K562 (cell line): ENCODE results near the gene FRYL. TPM values are rescaled to one million over a fixed set of nuclear protein-coding genes. Genes with fewer than 3 reads are reported as not detected.
A peak's percentile ranks its signal among the peaks of the same experiment; 100 is the strongest.
"Not testable (repeated sequence)": the region's sequence is repeated elsewhere in the genome, so short reads cannot be mapped to it uniquely, and the experiment has no call there.

Source experiments
- ATAC-seq: fragments of 200-7000 bp; cut with Tn5 transposase; 3 replicates; pipeline ENCODE4 v1.9.1; 2020; ENCODE audit warnings: moderate library complexity
- BruUV-seq: library from RNA; stranded (reverse); fragments of 400-500 nt; replicated peaks from 2 replicates; lab custom pipeline; 2021; lab: Mats Ljungman, UMichigan
- CTCF ChIA-PET: fragments of 300-600 bp; formaldehyde crosslinking; extraction: SDS; loops from one replicate; lab custom pipeline; 2021; ENCODE audit warnings: low intra/inter-chr PET ratio; lab: Yijun Ruan, JAX
- POLR2A ChIA-PET: fragments of 300-600, 350-650 bp; sonication (Branson Sonifier 250); formaldehyde crosslinking; extraction: SDS; loops from one replicate; lab custom pipeline; 2021; ENCODE audit warnings: antibody characterized with exemption, inconsistent platforms; lab: Yijun Ruan, JAX
- DNase-seq, 4 experiments: peaks; one replicate each; pipeline versions ENCODE4 v3.0.0 to v3.0.0-alpha.2; 2011 to 2018; ENCODE audit warnings: low spot score in 3 of 4, mixed read lengths in 3 of 4; ENCODE audit errors: extremely low read depth in 1 of 4
- FAIRE-seq: peaks from 2 replicates; lab custom pipeline; 2011; peaks lifted over from hg19 to GRCh38; lab: Jason Lieb, UNC
- H2AFZ ChIP-seq: 2 replicates; pipeline ENCODE4 v1.6.0; 2011; ENCODE audit warnings: low read depth, low read length, control low read depth, inconsistent platforms
- H3K27ac ChIP-seq: fragments of 200-600 bp; 3 replicates; pipeline ENCODE4 v1.8.0; 2011; ENCODE audit warnings: low read depth, mild to moderate bottlenecking, control low read depth, inconsistent platforms, low read length, moderate library complexity, mixed read lengths; ENCODE audit errors: extremely low read depth
- H3K27me3 ChIP-seq, 2 experiments: fragments of 300-600 bp in 1 of 2; 2 replicates in 1 of 2; 3 replicates in 1 of 2; pipeline versions ENCODE4 v1.6.0 to v1.8.0; 2011; ENCODE audit warnings: inconsistent platforms in 2 of 2, low read length in 2 of 2, mild to moderate bottlenecking in 1 of 2, mixed read lengths in 1 of 2, moderate library complexity in 1 of 2; ENCODE audit not compliant: control insufficient read depth in 2 of 2, insufficient read depth in 2 of 2
- H3K36me3 ChIP-seq: fragments of 300-600 bp; 3 replicates; pipeline ENCODE4 v1.8.0; 2011; ENCODE audit warnings: mild to moderate bottlenecking, low read length, inconsistent platforms; ENCODE audit not compliant: control insufficient read depth, insufficient read depth
- H3K4me1 ChIP-seq, 2 experiments: fragments of 200-600 bp in 1 of 2; replicated peaks in 1 of 2; 2 replicates in 1 of 2; 3 replicates in 1 of 2; pipeline versions ENCODE4 v1.5.1 to v1.8.0; 2011; ENCODE audit warnings: inconsistent platforms in 2 of 2, low read length in 2 of 2, mild to moderate bottlenecking in 1 of 2, mixed read lengths in 1 of 2, moderate library complexity in 1 of 2; ENCODE audit not compliant: control insufficient read depth in 2 of 2, insufficient read depth in 2 of 2
- H3K4me2 ChIP-seq: 2 replicates; pipeline ENCODE4 v1.6.1; 2011; ENCODE audit warnings: low read length, control low read depth, inconsistent platforms, mixed read lengths; ENCODE audit not compliant: insufficient read depth
- H3K4me3 ChIP-seq: fragments of 200-600 bp; sonication (generic), shearing (Covaris generic); 2 replicates; pipeline ENCODE4 v1.5.1; 2016; ENCODE audit warnings: control low read depth, inconsistent platforms
- H3K79me2 ChIP-seq: fragments of 200-600 bp; 3 replicates; pipeline ENCODE4 v1.8.0; 2011; ENCODE audit warnings: low read length, inconsistent platforms; ENCODE audit not compliant: control insufficient read depth, insufficient read depth
- H3K9ac ChIP-seq, 2 experiments: 2 replicates each; pipeline versions ENCODE4 v1.6.0 to v1.6.1; 2011; ENCODE audit warnings: low read depth in 2 of 2, low read length in 2 of 2, control low read depth in 1 of 2, inconsistent platforms in 1 of 2, mild to moderate bottlenecking in 1 of 2, mixed read lengths in 1 of 2; ENCODE audit not compliant: insufficient read depth in 1 of 2
- H3K9me1 ChIP-seq: one replicate; pipeline ENCODE4 v1.6.0; 2011; ENCODE audit warnings: inconsistent platforms, mild to moderate bottlenecking, low read length, moderate library complexity; ENCODE audit not compliant: control insufficient read depth, insufficient read depth
- H3K9me3 ChIP-seq: replicated peaks from 2 replicates; pipeline ENCODE4 v1.5.1; 2011; ENCODE audit warnings: low read depth, low read length, inconsistent platforms; ENCODE audit not compliant: control insufficient read depth, insufficient read depth
- H4K20me1 ChIP-seq: replicated peaks from 2 replicates; pipeline ENCODE4 v1.6.1; 2011; ENCODE audit warnings: low read length, inconsistent platforms, mixed read lengths; ENCODE audit not compliant: control insufficient read depth, insufficient read depth
- NR2C1 ChIP-seq, 2 experiments: fragments of 450-650 bp; IDR thresholded peaks; 2 replicates each; pipeline ENCODE4 v1.6.1; 2017; ENCODE audit warnings: mild to moderate bottlenecking in 2 of 2, antibody characterized with exemption in 1 of 2, inconsistent platforms in 1 of 2, missing compliant biosample characterization in 1 of 2, missing genetic modification characterization in 1 of 2
- SMC3 ChIP-seq: conservative IDR thresholded peaks from 2 replicates; pipeline ENCODE4 v1.6.1; 2011; ENCODE audit warnings: low read depth, low read length, improper control_type of control experiment; ENCODE audit not compliant: insufficient read depth
- WGBS: fragments of 100-300 bp; shearing (Covaris generic); methylation state at CpG from one replicate; pipeline ENCODE4 v1.1.6; 2016; ENCODE audit warnings: low coverage, mixed read lengths; ENCODE audit not compliant: insufficient coverage; ENCODE audit errors: missing lambda C conversion rate; 5-methylcytosine and 5-hydroxymethylcytosine counted together
- in situ Hi-C: fragments of 300-500 bp; cut with MboI; formaldehyde crosslinking; loops from 4 replicates; pipeline ENCODE4 v1.15.0; 2018; ENCODE audit warnings: inconsistent platforms, mixed read lengths
- intact Hi-C: fragments of 100-400 bp; cut with micrococcal nuclease; formaldehyde crosslinking; loops from 2 replicates; pipeline ENCODE4 v1.14.2; 2022
- polyA plus RNA-seq, 8 experiments: library from polyadenylated mRNA; depleted of rRNA in 4 of 8; stranded (reverse) in 5 of 8; unstranded in 3 of 8; fragments of >200 nt; fragmentation: Nextera tagmentation in 2 of 8; fragmentation: Illumina TruSeq in 1 of 8; extraction: Ambion mirVana in 2 of 8; extraction: Trizol in 1 of 8; gene quantifications; 2 replicates each; pipeline versions ENCODE4 v1.2.1 to v1.2.3, GENCODE V29; 2011 to 2014; ENCODE audit warnings: inconsistent platforms in 1 of 8, missing spikeins in 1 of 8
- total RNA-seq, 7 experiments: library from RNA; depleted of rRNA in 6 of 7; stranded (reverse); fragments of >200 nt in 6 of 7; fragmentation: Illumina TruSeq in 2 of 7; extraction: Trizol in 2 of 7; gene quantifications; 2 replicates each; pipeline versions ENCODE4 v1.2.1 to v1.2.3, GENCODE V29; 2011 to 2021; ENCODE audit warnings: low replicate concordance in 1 of 7
- TF ChIP-seq, protein P1 (sequence below), 2 experiments: fragments of 450-650 bp; IDR thresholded peaks; 2 replicates each; pipeline ENCODE4 v1.6.1; 2018; ENCODE audit warnings: mild to moderate bottlenecking in 2 of 2, low read depth in 1 of 2; ENCODE audit not compliant: partially characterized antibody in 2 of 2

FRYL gene
- total and polyA plus RNA-seq, 9 of the 15 experiments (the other 6 are each of a cell fraction or from before 2014, with no cell fraction given) = 7.2 to 34.9 (median 15.9) TPM

DNA sequence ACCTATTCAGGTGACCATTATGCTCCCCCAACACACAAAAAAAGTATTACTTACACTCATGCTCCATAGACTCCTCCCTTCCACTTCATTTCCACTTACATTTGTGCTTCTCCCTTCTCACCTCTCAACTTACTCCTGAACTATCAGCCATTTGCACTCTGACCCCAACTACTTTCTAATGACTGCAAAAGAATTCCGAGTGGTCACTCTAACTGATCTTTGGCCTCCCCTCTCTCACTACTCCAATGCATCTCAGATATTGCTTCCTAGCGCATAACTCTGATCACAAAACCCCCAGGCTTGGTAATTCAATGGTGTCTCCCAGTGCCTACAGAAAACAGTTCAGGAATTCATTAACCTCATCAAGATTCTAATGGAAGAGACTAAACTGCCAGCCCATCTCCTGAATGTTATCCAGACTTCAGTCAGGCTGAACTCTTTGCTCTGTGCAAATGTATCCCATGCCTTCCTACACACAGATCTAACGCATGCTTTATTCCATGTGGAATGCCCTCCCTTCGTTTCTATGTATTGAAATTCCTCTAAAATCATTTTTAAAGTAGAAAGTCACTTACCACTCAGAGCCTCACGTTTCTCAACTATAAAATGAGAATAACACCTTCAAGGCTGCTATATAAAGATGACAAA, 61.1 kb downstream of the FRYL start:
- H2AFZ ChIP-seq = no peak overlapping the region
- no peak overlapping the region for H3K9ac ChIP-seq
- no peaks in the 10 kb centered on the region for H3K9me1 ChIP-seq
- peaks cover 29% of the 10 kb centered on the region for H3K79me2 ChIP-seq
- H3K9me3 ChIP-seq = no peaks in the 10 kb centered on the region
- no peak overlapping the region for H3K27ac ChIP-seq
- no peak for FAIRE-seq
- CTCF ChIA-PET = no interaction called here
- intact Hi-C loops (no loop called here), in situ Hi-C loops (no loop called here)
- H3K36me3 ChIP-seq = no peaks in the 10 kb centered on the region
- H3K4me2 ChIP-seq = no peak overlapping the region
- POLR2A ChIA-PET = no interaction called here
- 54% methylated on average over 5 of the region's 5 CpGs for WGBS
- no peak for DNase-seq
- BruUV-seq = no TSS peak
- peaks cover 0 to 4% of the 10 kb centered on the region in 2 experiments; a peak in 3 of 5 replicates for H3K4me1 ChIP-seq
- H4K20me1 ChIP-seq = no peaks in the 10 kb centered on the region
- TF ChIP-seq NR2C1 (IDR thresholded peaks at IDR 0.05) (0 out of 2 replicates have a peak, but pooled peaks have one; percentile 13), NR2C1 (tag; IDR thresholded peaks at IDR 0.05) (no peak), SMC3 (no peak)
- no peaks in the 10 kb centered on the region for H3K27me3 ChIP-seq
- no peak overlapping the region for H3K4me3 ChIP-seq
- ATAC-seq = no peak; the same call in 2 of the 3 replicates

DNA sequence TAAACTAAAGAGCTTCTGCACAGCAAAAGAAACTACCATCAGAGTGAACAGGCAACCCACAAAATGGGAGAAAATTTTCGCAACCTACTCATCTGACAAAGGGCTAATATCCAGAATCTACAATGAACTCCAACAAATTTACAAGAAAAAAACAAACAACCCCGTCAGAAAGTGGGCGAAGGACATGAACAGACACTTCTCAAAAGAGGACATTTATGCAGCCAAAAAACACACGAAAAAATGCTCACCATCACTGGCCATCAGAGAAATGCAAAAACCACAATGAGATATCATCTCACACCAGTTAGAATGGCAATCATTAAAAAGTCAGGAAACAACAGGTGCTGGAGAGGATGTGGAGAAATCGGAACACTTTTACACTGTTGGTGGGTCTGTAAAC, 63.8 kb downstream of the FRYL start:
- POLR2A ChIA-PET, BruUV-seq, H3K36me3 ChIP-seq, H3K27ac ChIP-seq, CTCF ChIA-PET, H3K27me3 ChIP-seq, in situ Hi-C loops, H3K4me2 ChIP-seq, H3K4me3 ChIP-seq, intact Hi-C loops, ATAC-seq, H2AFZ ChIP-seq, FAIRE-seq, H3K9ac ChIP-seq, H4K20me1 ChIP-seq, H3K4me1 ChIP-seq, DNase-seq, H3K9me1 ChIP-seq, H3K9me3 ChIP-seq: not testable (repeated sequence)
- 73% methylated on average over 4 of the region's 5 CpGs for WGBS
- H3K79me2 ChIP-seq = peaks cover 13% of the 10 kb centered on the region; the same call in 2 of the 3 replicates
- TF ChIP-seq, protein P1, sequence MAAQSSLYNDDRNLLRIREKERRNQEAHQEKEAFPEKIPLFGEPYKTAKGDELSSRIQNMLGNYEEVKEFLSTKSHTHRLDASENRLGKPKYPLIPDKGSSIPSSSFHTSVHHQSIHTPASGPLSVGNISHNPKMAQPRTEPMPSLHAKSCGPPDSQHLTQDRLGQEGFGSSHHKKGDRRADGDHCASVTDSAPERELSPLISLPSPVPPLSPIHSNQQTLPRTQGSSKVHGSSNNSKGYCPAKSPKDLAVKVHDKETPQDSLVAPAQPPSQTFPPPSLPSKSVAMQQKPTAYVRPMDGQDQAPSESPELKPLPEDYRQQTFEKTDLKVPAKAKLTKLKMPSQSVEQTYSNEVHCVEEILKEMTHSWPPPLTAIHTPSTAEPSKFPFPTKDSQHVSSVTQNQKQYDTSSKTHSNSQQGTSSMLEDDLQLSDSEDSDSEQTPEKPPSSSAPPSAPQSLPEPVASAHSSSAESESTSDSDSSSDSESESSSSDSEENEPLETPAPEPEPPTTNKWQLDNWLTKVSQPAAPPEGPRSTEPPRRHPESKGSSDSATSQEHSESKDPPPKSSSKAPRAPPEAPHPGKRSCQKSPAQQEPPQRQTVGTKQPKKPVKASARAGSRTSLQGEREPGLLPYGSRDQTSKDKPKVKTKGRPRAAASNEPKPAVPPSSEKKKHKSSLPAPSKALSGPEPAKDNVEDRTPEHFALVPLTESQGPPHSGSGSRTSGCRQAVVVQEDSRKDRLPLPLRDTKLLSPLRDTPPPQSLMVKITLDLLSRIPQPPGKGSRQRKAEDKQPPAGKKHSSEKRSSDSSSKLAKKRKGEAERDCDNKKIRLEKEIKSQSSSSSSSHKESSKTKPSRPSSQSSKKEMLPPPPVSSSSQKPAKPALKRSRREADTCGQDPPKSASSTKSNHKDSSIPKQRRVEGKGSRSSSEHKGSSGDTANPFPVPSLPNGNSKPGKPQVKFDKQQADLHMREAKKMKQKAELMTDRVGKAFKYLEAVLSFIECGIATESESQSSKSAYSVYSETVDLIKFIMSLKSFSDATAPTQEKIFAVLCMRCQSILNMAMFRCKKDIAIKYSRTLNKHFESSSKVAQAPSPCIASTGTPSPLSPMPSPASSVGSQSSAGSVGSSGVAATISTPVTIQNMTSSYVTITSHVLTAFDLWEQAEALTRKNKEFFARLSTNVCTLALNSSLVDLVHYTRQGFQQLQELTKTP (IDR thresholded peaks at IDR 0.05; ENCODE audit: low read depth in 1 of 2, partially characterized antibody in 2 of 2) = peak in 1 of 2 experiments; percentile 96
